Measurements from ENCODE around the gene RBM15B. TPM values are rescaled to one million over a fixed set of nuclear protein-coding genes. Genes with fewer than 3 reads are reported as not detected.
"Not testable (repeated sequence)": the region's sequence is repeated elsewhere in the genome, so short reads cannot be mapped to it uniquely, and the experiment has no call there.

RBM15B gene
- total and polyA plus RNA-seq, 7 donors, result 4.6 to 11.9 (median 8.8) TPM

DNA sequence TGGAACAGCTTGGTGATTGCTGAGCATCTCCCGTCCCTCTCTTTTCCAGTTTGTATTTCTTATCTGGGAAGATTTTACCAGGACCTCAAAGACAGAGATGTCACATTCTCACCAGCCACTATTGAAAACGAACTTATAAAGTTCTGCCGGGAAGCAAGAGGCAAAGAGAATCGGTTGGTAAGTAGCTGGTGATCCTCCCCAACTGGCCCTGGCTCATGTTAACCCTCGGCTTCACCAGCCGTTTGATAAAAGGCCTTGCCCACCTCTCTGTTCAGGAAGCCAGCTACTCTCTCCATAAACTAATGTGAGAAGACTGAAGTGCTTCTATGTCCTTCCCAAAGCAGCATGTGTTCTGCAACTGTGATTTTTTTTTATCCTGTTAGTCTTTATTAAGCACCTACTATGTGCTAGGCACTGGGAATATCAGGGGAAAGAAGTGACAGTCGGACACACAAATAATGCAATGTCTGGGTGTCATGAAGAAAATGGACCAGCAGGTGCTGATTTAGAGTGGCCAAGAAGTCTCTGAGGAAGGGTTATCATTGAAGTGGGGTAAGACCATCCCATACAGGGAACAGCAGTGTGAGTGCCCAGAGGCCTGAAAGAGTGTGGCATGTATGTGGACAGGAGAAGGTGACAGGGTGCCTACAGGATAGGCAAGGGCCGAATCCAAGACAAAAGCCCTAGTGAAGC, 4.8 kb upstream of the RBM15B start:
- peak overlapping the region; percentile 86 for H3K27ac ChIP-seq
- H3K27me3 ChIP-seq (ENCODE audit: insufficient read depth in 3 of 3, low read length in 2 of 3), result no peaks in the 10 kb centered on the region
- ATAC-seq (no peak), DNase-seq (no peak)
- intact Hi-C loops (cut with DNase I), result loop anchor here (5.0 to 10.0 kb wide), 2 partner anchors 286 to 772 kb away; partner anchors contain the start of genes CISH (in 1 of the 2), MAPKAPK3 (in 1 of the 2) and TEX264 (in 1 of the 2)
- 32 to 39% (median 36%) methylated on average over 8 of the region's 8 CpGs for WGBS, 3 donors
- H3K9me3 ChIP-seq, result no peaks in the 10 kb centered on the region
- no peak for TF ChIP-seq CTCF (IDR thresholded peaks at IDR 0.05)
- H3K4me3 ChIP-seq, result peak overlapping the region; percentile 70
- peaks cover 3 to 17% of the 10 kb centered on the region in 2 donors for H3K36me3 ChIP-seq (ENCODE audit: insufficient read depth in 1 of 2, low read depth in 1 of 2)
- peaks cover 32% of the 10 kb centered on the region for H3K4me1 ChIP-seq

GRCh38 chr3:51386852-51387229, 4.2 kb upstream of the RBM15B start:
- H3K9me3 ChIP-seq, result no peaks in the 10 kb centered on the region
- TF ChIP-seq CTCF (IDR thresholded peaks at IDR 0.05), result no peak
- no peak overlapping the region for H3K27ac ChIP-seq
- H3K27me3 ChIP-seq (ENCODE audit: insufficient read depth in 3 of 3, low read length in 2 of 3), result no peaks in the 10 kb centered on the region
- intact Hi-C loops (cut with DNase I), result loop anchor here (5.0 to 10.0 kb wide), 2 partner anchors 285 to 772 kb away; partner anchors contain the start of genes CISH (in 1 of the 2), MAPKAPK3 (in 1 of the 2) and TEX264 (in 1 of the 2)
- 93 to 95% (median 95%) methylated on average over 5 of the region's 5 CpGs for WGBS, 3 donors
- peaks cover 3 to 17% of the 10 kb centered on the region in 2 donors for H3K36me3 ChIP-seq (ENCODE audit: insufficient read depth in 1 of 2, low read depth in 1 of 2)
- DNase-seq (no peak), ATAC-seq (no peak)
- peaks cover 32% of the 10 kb centered on the region for H3K4me1 ChIP-seq
- peak overlapping the region; percentile 70 for H3K4me3 ChIP-seq

DNA sequence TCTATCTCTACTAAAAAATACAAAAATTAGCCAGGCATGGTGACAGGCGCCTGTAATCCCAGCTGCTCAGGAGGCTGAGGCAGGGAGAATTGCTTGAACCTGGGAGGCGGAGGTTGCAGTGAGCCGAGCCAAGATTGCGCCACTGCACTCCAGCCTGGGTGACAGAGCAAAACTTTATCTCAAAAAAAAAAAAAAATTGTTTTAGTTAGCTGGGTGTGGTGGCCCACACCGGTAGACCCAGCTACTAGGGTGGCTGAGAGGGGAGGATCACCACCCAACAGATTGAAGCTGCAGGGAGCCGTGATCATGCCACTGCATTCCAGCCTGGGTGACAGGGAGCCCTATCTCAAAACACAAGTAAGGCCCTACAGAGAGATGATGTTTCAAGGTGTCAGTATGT, 3.8 kb upstream of the RBM15B start:
- H3K4me3 ChIP-seq; H3K27me3 ChIP-seq (ENCODE audit: insufficient read depth in 3 of 3, low read length in 2 of 3); ATAC-seq; DNase-seq; H3K9me3 ChIP-seq; H3K27ac ChIP-seq: not testable (repeated sequence)
- 82 to 92% (median 84%) methylated on average over 6 of the region's 6 CpGs for WGBS, 3 donors
- Histone ChIP-seq H3K36me3 (ENCODE audit: insufficient read depth in 1 of 2, low read depth in 1 of 2) (peaks cover 3 to 18% of the 10 kb centered on the region in 2 donors), H3K4me1 (peaks cover 34% of the 10 kb centered on the region)
- intact Hi-C loops (cut with DNase I), result loop anchor here (5.0 to 10.0 kb wide), 2 partner anchors 285 to 772 kb away; partner anchors contain the start of genes CISH (in 1 of the 2), MAPKAPK3 (in 1 of the 2) and TEX264 (in 1 of the 2)

DNA sequence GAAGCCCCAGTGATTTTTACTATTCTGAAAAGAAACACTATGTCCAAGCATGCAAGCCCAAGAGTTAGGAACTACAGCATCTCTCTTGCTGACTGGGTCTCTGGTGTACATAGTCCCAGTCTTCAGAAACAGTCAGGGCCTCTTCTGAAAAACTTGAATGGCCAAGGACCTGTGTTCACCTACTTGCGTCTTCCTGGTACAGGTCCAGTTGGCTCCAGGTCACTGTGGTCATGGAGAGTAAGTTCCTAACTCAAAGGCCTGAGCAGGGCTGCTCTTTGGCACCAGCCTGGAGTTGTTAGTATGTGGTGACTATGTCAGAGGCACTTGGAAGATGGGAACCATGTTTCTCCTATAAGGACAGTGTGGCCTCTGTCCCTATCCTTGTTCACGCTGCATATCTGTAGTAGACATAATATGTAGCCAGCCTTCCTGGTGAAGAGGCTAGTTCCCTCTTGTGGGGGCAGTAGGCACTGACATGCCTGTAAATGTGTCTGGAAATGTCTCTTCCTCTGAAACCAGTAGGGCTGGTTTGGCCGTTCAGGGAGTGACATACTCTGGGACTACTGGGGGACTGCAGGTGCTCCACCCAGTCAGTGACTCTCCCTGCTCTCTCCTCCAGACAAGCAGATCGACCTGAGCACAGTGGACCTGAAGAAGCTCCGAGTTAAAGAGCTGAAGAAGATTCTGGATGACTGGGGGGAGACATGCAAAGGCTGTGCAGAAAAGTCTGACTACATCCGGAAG, 2.6 kb upstream of the RBM15B start:
- Histone ChIP-seq H3K36me3 (ENCODE audit: insufficient read depth in 1 of 2, low read depth in 1 of 2) (peaks cover 3 to 29% of the 10 kb centered on the region in 2 donors), H3K4me3 (no peak overlapping the region), H3K27me3 (ENCODE audit: insufficient read depth in 3 of 3, low read length in 2 of 3) (no peaks in the 10 kb centered on the region), H3K4me1 (peaks cover 44% of the 10 kb centered on the region), H3K9me3 (no peaks in the 10 kb centered on the region), H3K27ac (no peak overlapping the region)
- ATAC-seq, result no peak
- intact Hi-C loops (cut with DNase I), result loop anchor here (5.0 to 10.0 kb wide), 2 partner anchors 284 to 774 kb away; partner anchors contain the start of genes CISH (in 1 of the 2), MAPKAPK3 (in 1 of the 2) and TEX264 (in 1 of the 2)
- no peak for DNase-seq
- no peak for TF ChIP-seq CTCF (IDR thresholded peaks at IDR 0.05)
- 67 to 80% (median 74%) methylated on average over 6 of the region's 6 CpGs for WGBS, 3 donors

Data from psoas muscle (tissue), 8 donors.